Peyer's patch (tissue), 4 donors: ENCODE measurements around the gene MTIF3.

Experiments
- CTCF ChIP-seq, 6 experiments: fragments of 450-650 bp in 4 of 6; fragments of 200-600 bp in 2 of 6; sonication (generic) in 1 of 6; IDR thresholded peaks; one replicate each; pipeline ENCODE4 v1.5.1; 2017 to 2019; ENCODE audit warnings: antibody characterized with exemption in 6 of 6, mild to moderate bottlenecking in 3 of 6, moderate library complexity in 1 of 6
- POLR2A ChIP-seq, 2 donors: fragments of 450-650 bp; IDR thresholded peaks; one replicate each; pipeline ENCODE4 v1.5.1; 2017; ENCODE audit warnings: antibody characterized with exemption in 2 of 2, mild to moderate bottlenecking in 2 of 2, moderate library complexity in 2 of 2

GRCh38 chr13:27437126-27437525 is 13.2 kb downstream of the MTIF3 start:
- no peak for TF ChIP-seq CTCF (IDR thresholded peaks at IDR 0.05)
- TF ChIP-seq POLR2A (IDR thresholded peaks at IDR 0.05): no peak
